H1 (cell line): ENCODE measurements around the gene TLK1. TPM values are rescaled to one million over a fixed set of nuclear protein-coding genes. Genes with fewer than 3 reads are reported as not detected.

Experiments
- CTCF ChIA-PET: fragments of 300-600 bp; sonication (Branson Sonifier 250); formaldehyde crosslinking; loops from one replicate; lab custom pipeline; 2021; ENCODE audit not compliant: partially characterized antibody; lab: Charles Lee
- POLR2A ChIA-PET: fragments of 300-600 bp; sonication (Branson Sonifier 250); formaldehyde crosslinking; loops from one replicate; lab custom pipeline; 2021; ENCODE audit warnings: inconsistent platforms; ENCODE audit not compliant: partially characterized antibody; lab: Charles Lee
- DNase-seq, 2 experiments: peaks; one replicate each; pipeline versions ENCODE4 v3.0.0 to v3.0.0-alpha.2; 2010 to 2022; ENCODE audit warnings: low spot score in 2 of 2, low read depth in 1 of 2, mixed read lengths in 1 of 2
- FAIRE-seq: peaks from 2 replicates; lab custom pipeline; 2011; peaks lifted over from hg19 to GRCh38; lab: Jason Lieb, UNC
- H2AFZ ChIP-seq: 2 replicates; pipeline ENCODE4 v1.8.1; 2012; ENCODE audit warnings: low read length, inconsistent platforms
- H2AK5ac ChIP-seq: 2 replicates; pipeline ENCODE4 v1.6.1; 2013; ENCODE audit warnings: low read depth, low read length
- H2BK120ac ChIP-seq: replicated peaks from 2 replicates; pipeline ENCODE3; 2013; ENCODE audit warnings: low read depth, low read length, inconsistent platforms
- H2BK12ac ChIP-seq: 2 replicates; pipeline ENCODE4 v1.6.1; 2013; ENCODE audit warnings: low read depth, low read length
- H2BK15ac ChIP-seq: 2 replicates; pipeline ENCODE4 v1.6.1; 2013; ENCODE audit warnings: low read length
- H2BK20ac ChIP-seq: 2 replicates; pipeline ENCODE4 v1.6.1; 2013; ENCODE audit warnings: low read length
- H2BK5ac ChIP-seq: 2 replicates; pipeline ENCODE4 v1.6.1; 2013; ENCODE audit warnings: low read depth, low read length
- H3K14ac ChIP-seq: 2 replicates; pipeline ENCODE4 v1.6.1; 2013; ENCODE audit warnings: inconsistent platforms; ENCODE audit not compliant: insufficient read length
- H3K18ac ChIP-seq: 2 replicates; pipeline ENCODE4 v1.6.1; 2013; ENCODE audit warnings: low read length; ENCODE audit errors: extremely low read depth
- H3K23ac ChIP-seq: 2 replicates; pipeline ENCODE4 v1.6.1; 2013; ENCODE audit warnings: inconsistent platforms; ENCODE audit not compliant: insufficient read length
- H3K23me2 ChIP-seq: 2 replicates; pipeline ENCODE4 v1.6.1; 2013; ENCODE audit warnings: low read depth, low read length
- H3K27ac ChIP-seq: 2 replicates; pipeline ENCODE4 v1.6.1; 2011; ENCODE audit warnings: low read depth, low read length, inconsistent platforms
- H3K27me3 ChIP-seq, 4 experiments: replicated peaks in 1 of 4; 1 replicate in 1 of 4; 2 replicates in 3 of 4; pipeline versions ENCODE4 v1.6.1 to v1.8.1; 2011 to 2013; ENCODE audit warnings: low read length in 3 of 4, mild to moderate bottlenecking in 3 of 4, inconsistent platforms in 2 of 4, mixed read lengths in 2 of 4, moderate library complexity in 1 of 4; ENCODE audit not compliant: control insufficient read depth in 3 of 4, insufficient read depth in 3 of 4; ENCODE audit errors: extremely low read depth in 1 of 4
- H3K36me3 ChIP-seq, 4 experiments: 2 replicates each; pipeline versions ENCODE4 v1.6.1 to v1.8.1; 2011 to 2013; ENCODE audit warnings: mild to moderate bottlenecking in 4 of 4, low read length in 3 of 4, moderate library complexity in 2 of 4, control low read depth in 1 of 4, inconsistent platforms in 1 of 4; ENCODE audit not compliant: insufficient read depth in 4 of 4, control insufficient read depth in 2 of 4
- H3K4ac ChIP-seq: replicated peaks from 2 replicates; pipeline ENCODE3; 2013; ENCODE audit warnings: low read length, low read depth, mixed read lengths, inconsistent platforms; ENCODE audit not compliant: insufficient read length
- H3K4me1 ChIP-seq, 4 experiments: replicated peaks in 1 of 4; 1 replicate in 1 of 4; 2 replicates in 3 of 4; pipeline versions ENCODE4 v1.6.1 to v1.8.1; 2011 to 2013; ENCODE audit warnings: low read length in 3 of 4, inconsistent platforms in 2 of 4, mixed read lengths in 1 of 4; ENCODE audit not compliant: insufficient read depth in 4 of 4, control insufficient read depth in 3 of 4
- H3K4me2 ChIP-seq, 2 experiments: 2 replicates each; pipeline versions ENCODE4 v1.6.1 to v1.8.1; 2011 to 2013; ENCODE audit warnings: low read depth in 2 of 2, low read length in 2 of 2, control low read depth in 1 of 2, inconsistent platforms in 1 of 2, mild to moderate bottlenecking in 1 of 2; ENCODE audit not compliant: insufficient read depth in 1 of 2
- H3K4me3 ChIP-seq, 4 experiments: fragments of 200-600, 300-600 bp in 1 of 4; sonication (generic), shearing (Covaris generic), sonication (Bioruptor Twin) in 1 of 4; 2 replicates each; pipeline versions ENCODE4 v1.5.1 to v1.8.1; 2011 to 2016; ENCODE audit warnings: low read length in 4 of 4, low read depth in 3 of 4, control low read depth in 2 of 4, inconsistent platforms in 2 of 4, mild to moderate bottlenecking in 2 of 4, mixed read lengths in 1 of 4, moderate library complexity in 1 of 4; ENCODE audit not compliant: insufficient read depth in 2 of 4; ENCODE audit errors: extremely low read depth in 1 of 4
- H3K56ac ChIP-seq: replicated peaks from 2 replicates; pipeline ENCODE3; 2013; ENCODE audit warnings: low read depth, mild to moderate bottlenecking, mixed read lengths, low read length, inconsistent platforms; ENCODE audit not compliant: insufficient read length
- H3K79me1 ChIP-seq: 2 replicates; pipeline ENCODE4 v1.6.1; 2013; ENCODE audit warnings: low read depth, low read length, control low read depth
- H3K79me2 ChIP-seq, 2 experiments: 2 replicates each; pipeline versions ENCODE4 v1.6.1 to v1.8.1; 2012 to 2013; ENCODE audit warnings: low read length in 2 of 2, mild to moderate bottlenecking in 2 of 2, inconsistent platforms in 1 of 2; ENCODE audit not compliant: insufficient read depth in 2 of 2, control insufficient read depth in 1 of 2
- H3K9ac ChIP-seq, 4 experiments: replicated peaks in 1 of 4; 1 replicate in 1 of 4; 2 replicates in 3 of 4; pipeline versions ENCODE4 v1.6.1 to v1.8.1; 2011 to 2013; ENCODE audit warnings: low read depth in 3 of 4, low read length in 3 of 4, control low read depth in 2 of 4, mild to moderate bottlenecking in 2 of 4, moderate library complexity in 2 of 4, inconsistent platforms in 1 of 4; ENCODE audit errors: extremely low read depth in 1 of 4
- H3K9me3 ChIP-seq, 2 experiments: 2 replicates each; pipeline versions ENCODE4 v1.6.1 to v1.8.1; 2012 to 2013; ENCODE audit warnings: mild to moderate bottlenecking in 2 of 2, moderate library complexity in 2 of 2, control low read depth in 1 of 2, inconsistent platforms in 1 of 2, low read depth in 1 of 2, low read length in 1 of 2, mixed read lengths in 1 of 2; ENCODE audit not compliant: insufficient read depth in 2 of 2
- H4K20me1 ChIP-seq, 2 experiments: replicated peaks in 1 of 2; 2 replicates each; pipeline versions ENCODE3 to v1.8.1; 2011 to 2013; ENCODE audit warnings: inconsistent platforms in 2 of 2, low read length in 2 of 2, mild to moderate bottlenecking in 1 of 2; ENCODE audit not compliant: insufficient read depth in 2 of 2, control insufficient read depth in 1 of 2
- H4K5ac ChIP-seq: 2 replicates; pipeline ENCODE4 v1.6.1; 2013; ENCODE audit warnings: low read length, low read depth, mixed read lengths, inconsistent platforms; ENCODE audit not compliant: insufficient read length
- H4K8ac ChIP-seq: 2 replicates; pipeline ENCODE4 v1.8.0; 2013; ENCODE audit warnings: mild to moderate bottlenecking, moderate library complexity, low read length, inconsistent platforms; ENCODE audit not compliant: insufficient read depth; ENCODE audit errors: extremely low read depth
- H4K91ac ChIP-seq: replicated peaks from 2 replicates; pipeline ENCODE3; 2013; ENCODE audit warnings: low read length, mixed read lengths, inconsistent platforms; ENCODE audit not compliant: insufficient read length
- ASH2L ChIP-seq: fragments of 200-600, 300-600 bp; sonication (generic); IDR thresholded peaks from one replicate; pipeline ENCODE4 v1.7.1; 2017; ENCODE audit warnings: low read length
- BACH1 ChIP-seq: IDR thresholded peaks from 2 replicates; pipeline ENCODE4 v1.6.1; 2012; ENCODE audit warnings: low read length, improper control_type of control experiment
- BRCA1 ChIP-seq: IDR thresholded peaks from 2 replicates; pipeline ENCODE4 v1.6.1; 2012; ENCODE audit warnings: low read depth, low read length, improper control_type of control experiment
- CTCF ChIP-seq, 3 experiments: IDR thresholded peaks; 1 replicate in 2 of 3; 2 replicates in 1 of 3; pipeline versions ENCODE4 v1.5.1 to v1.6.1; 2011; ENCODE audit warnings: low read length in 3 of 3, mild to moderate bottlenecking in 3 of 3, inconsistent platforms in 2 of 3, low read depth in 1 of 3, moderate library complexity in 1 of 3; ENCODE audit not compliant: insufficient read depth in 1 of 3; ENCODE audit errors: control extremely low read depth in 1 of 3
- EP300 ChIP-seq, 2 experiments: IDR thresholded peaks; 1 replicate in 1 of 2; 2 replicates in 1 of 2; pipeline ENCODE4 v1.6.1; 2011 to 2012; ENCODE audit warnings: low read depth in 2 of 2, low read length in 2 of 2, mild to moderate bottlenecking in 2 of 2, borderline replicate concordance in 1 of 2, inconsistent platforms in 1 of 2, moderate library complexity in 1 of 2
- GTF2F1 ChIP-seq: IDR thresholded peaks from 2 replicates; pipeline ENCODE4 v1.6.1; 2012; ENCODE audit warnings: low read depth, low read length, improper control_type of control experiment, borderline replicate concordance
- HDAC6 ChIP-seq: IDR thresholded peaks from one replicate; pipeline ENCODE4 v1.7.1; 2012; ENCODE audit warnings: low read depth, mild to moderate bottlenecking, inconsistent platforms, low read length, moderate library complexity
- JUN ChIP-seq: IDR thresholded peaks from 2 replicates; pipeline ENCODE4 v1.6.1; 2011; ENCODE audit warnings: low read depth, mild to moderate bottlenecking, improper control_type of control experiment, low read length
- MAFK ChIP-seq: IDR thresholded peaks from 2 replicates; pipeline ENCODE4 v1.6.1; 2012; ENCODE audit warnings: low read depth, mild to moderate bottlenecking, improper control_type of control experiment, low read length
- POU5F1 ChIP-seq: IDR thresholded peaks from 2 replicates; pipeline ENCODE4 v1.6.1; 2011; ENCODE audit warnings: low read depth, mild to moderate bottlenecking, low read length, moderate library complexity
- RBBP5 ChIP-seq: IDR thresholded peaks from 2 replicates; pipeline ENCODE4 v1.7.1; 2012; ENCODE audit warnings: low read depth, mild to moderate bottlenecking, inconsistent platforms, low read length, moderate library complexity, borderline replicate concordance
- TCF12 ChIP-seq: IDR thresholded peaks from 2 replicates; pipeline ENCODE4 v1.6.1; 2011; ENCODE audit warnings: low read depth, mild to moderate bottlenecking, low read length
- WGBS, 2 experiments: shearing (Covaris generic) in 1 of 2; methylation state at CpG; one replicate each; pipeline versions ENCODE4 v1.1.6 to v1.1.7; 2013 to 2015; ENCODE audit warnings: low lambda C conversion rate in 2 of 2, mixed read lengths in 2 of 2, inconsistent platforms in 1 of 2, low coverage in 1 of 2, missing lambda C conversion rate in 1 of 2; ENCODE audit not compliant: insufficient replicate concordance in 2 of 2, insufficient coverage in 1 of 2, insufficient read length in 1 of 2; ENCODE audit errors: extremely low coverage in 1 of 2, missing lambda C conversion rate in 1 of 2; 5-methylcytosine and 5-hydroxymethylcytosine counted together
- polyA plus RNA-seq, 7 experiments: library from polyadenylated mRNA; depleted of rRNA in 3 of 7; stranded (reverse) in 5 of 7; unstranded in 2 of 7; fragments of >200 nt in 5 of 7; fragments of 200-250 nt in 2 of 7; gene quantifications; 1 replicate in 5 of 7; 2 replicates in 1 of 7; 4 replicates in 1 of 7; pipeline versions ENCODE4 v1.2.1 to v1.2.3, GENCODE V29; 2011 to 2013; ENCODE audit warnings: missing spikeins in 2 of 7, mixed read lengths in 2 of 7
- total RNA-seq: library from RNA; stranded (reverse); fragmentation: NEBNext Ultra II Directional; extraction: Animal tissue kit (Norgen Biotek cat#: 25700); gene quantifications from 2 replicates; pipeline ENCODE4 v1.2.1, GENCODE V29; 2021

Gene TLK1
- total and polyA plus RNA-seq, 2 of the 8 experiments (the other 6 are each of a cell fraction or from before 2014, with no cell fraction given), result 11.2 to 102 TPM

DNA sequence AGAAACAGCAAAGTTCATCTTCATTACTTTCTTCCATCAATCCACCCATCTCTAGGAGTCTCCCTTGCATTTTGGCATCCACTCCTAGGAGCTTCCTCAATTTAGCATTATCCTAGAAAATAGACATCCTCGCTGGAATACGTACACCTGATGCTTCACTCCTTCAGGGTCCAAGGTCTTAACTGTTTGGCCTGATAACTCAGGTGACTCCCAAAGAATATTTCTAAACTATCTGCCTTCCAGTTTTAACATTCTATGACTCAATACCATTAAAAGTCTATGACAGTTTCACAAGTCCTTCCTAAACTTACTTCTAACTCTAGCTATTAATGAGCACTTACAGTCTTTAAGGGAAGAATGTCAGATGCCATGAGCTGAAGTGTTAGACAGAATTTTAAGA, 26.5 kb upstream of the TLK1 start:
- POLR2A ChIA-PET, result no interaction called here
- no peaks in the 10 kb centered on the region for H3K27me3 ChIP-seq
- H3K4me1 ChIP-seq, result no peaks in the 10 kb centered on the region
- TF ChIP-seq POU5F1, result no peak
- no peak for TF ChIP-seq ASH2L
- no peak for TF ChIP-seq GTF2F1
- TF ChIP-seq EP300 (IDR thresholded peaks at IDR 0.05; ENCODE audit: borderline replicate concordance in 1 of 2, low read depth in 2 of 2, low read length in 2 of 2), result no peak
- TF ChIP-seq CTCF (IDR thresholded peaks at IDR 0.05; ENCODE audit: control extremely low read depth in 1 of 3, insufficient read depth in 1 of 3, low read depth in 1 of 3, low read length in 3 of 3), result no peak
- TF ChIP-seq RBBP5, result no peak
- no peak for TF ChIP-seq BACH1
- no peak for TF ChIP-seq HDAC6
- TF ChIP-seq BRCA1, result no peak
- no peak for TF ChIP-seq MAFK
- no peak for TF ChIP-seq JUN
- TF ChIP-seq TCF12, result no peak

More for the DNA sequence above, 26.5 kb upstream of the TLK1 start:
- no peaks in the 10 kb centered on the region for H4K20me1 ChIP-seq
- no peak for DNase-seq
- H4K8ac ChIP-seq, result no peak overlapping the region
- no peak overlapping the region for H4K5ac ChIP-seq
- no peak overlapping the region for H3K27ac ChIP-seq
- H3K36me3 ChIP-seq, result no peaks in the 10 kb centered on the region
- no peak for FAIRE-seq
- no peak overlapping the region for H3K4ac ChIP-seq
- H3K79me2 ChIP-seq, result no peaks in the 10 kb centered on the region
- no peak overlapping the region for H4K91ac ChIP-seq
- H2AK5ac ChIP-seq, result no peak overlapping the region
- no peaks in the 10 kb centered on the region for H3K79me1 ChIP-seq
- CTCF ChIA-PET, result interaction anchor here (1.0 kb wide), 1 partner anchor 10 kb away, joined by 3 read pairs; no protein-coding TSS in a partner anchor
- H2AFZ ChIP-seq, result no peak overlapping the region
- no peak overlapping the region for H3K18ac ChIP-seq
- no peak overlapping the region for H2BK5ac ChIP-seq
- no peak overlapping the region for H3K14ac ChIP-seq
- H3K56ac ChIP-seq, result no peak overlapping the region
- no peak overlapping the region for H2BK20ac ChIP-seq
- H3K4me3 ChIP-seq, result no peak overlapping the region
- WGBS, 2 experiments, result 87% methylated on average over 2 of the region's 2 CpGs; no CpG with 5 or more reads in 1 of the 2 experiments
- H2BK15ac ChIP-seq, result no peak overlapping the region
- H3K23me2 ChIP-seq, result no peaks in the 10 kb centered on the region
- no peak overlapping the region for H2BK12ac ChIP-seq
- no peaks in the 10 kb centered on the region for H3K9me3 ChIP-seq
- H3K9ac ChIP-seq, result no peak overlapping the region
- no peak overlapping the region for H2BK120ac ChIP-seq
- no peak overlapping the region for H3K4me2 ChIP-seq
- H3K23ac ChIP-seq, result no peak overlapping the region
